Measurements from ENCODE around the gene TMEM86A.

Gene TMEM86A

DNA sequence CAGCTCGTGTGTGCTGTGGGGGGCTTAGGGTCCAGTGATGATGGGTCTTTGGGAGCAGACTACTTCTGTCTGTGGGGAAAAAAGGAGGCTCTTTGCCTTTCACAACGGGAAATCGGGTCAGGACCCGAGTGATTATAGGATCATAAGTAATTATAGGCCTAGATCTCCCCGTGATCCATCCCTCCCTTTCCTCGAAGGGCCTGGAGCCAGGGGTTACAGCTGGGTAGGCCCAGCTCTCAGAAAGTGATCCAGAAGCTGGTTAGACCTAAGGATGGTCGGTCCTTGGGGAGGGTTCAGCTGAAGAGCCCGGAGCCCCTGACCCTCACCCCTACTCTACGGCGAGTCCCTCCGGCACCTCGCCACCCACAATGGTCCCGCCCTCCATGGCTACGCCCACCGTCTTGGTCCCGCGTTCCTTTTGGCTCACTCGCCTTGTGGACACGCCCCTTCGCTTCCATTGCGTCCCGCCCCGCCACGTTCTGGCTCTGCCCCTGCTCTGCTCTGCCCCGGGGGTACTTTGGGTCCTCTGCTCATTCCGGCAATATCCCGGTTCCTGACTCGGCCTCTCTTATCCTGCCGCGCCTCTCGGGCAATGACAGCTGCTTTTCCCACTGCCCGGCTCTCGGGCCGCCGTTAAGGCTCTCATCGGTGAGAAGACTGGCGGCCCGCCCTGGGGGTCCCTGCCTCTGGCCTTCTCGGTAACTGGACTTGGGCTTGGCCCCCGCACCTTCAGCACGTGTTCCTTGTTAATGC lies 22.4 kb downstream of the TMEM86A start:
- peak overlapping the region; percentile 77 for H3K4me2 ChIP-seq
- H3K4me1 ChIP-seq (ENCODE audit: low read depth, poor library complexity, severe bottlenecking) = peaks cover 7% of the 10 kb centered on the region
- peak overlapping the region; percentile 42 for H3K4me3 ChIP-seq (IDR thresholded peaks at IDR 0.05; ENCODE audit: insufficient read depth, low read depth, low read length)
- TF ChIP-seq, protein P1, sequence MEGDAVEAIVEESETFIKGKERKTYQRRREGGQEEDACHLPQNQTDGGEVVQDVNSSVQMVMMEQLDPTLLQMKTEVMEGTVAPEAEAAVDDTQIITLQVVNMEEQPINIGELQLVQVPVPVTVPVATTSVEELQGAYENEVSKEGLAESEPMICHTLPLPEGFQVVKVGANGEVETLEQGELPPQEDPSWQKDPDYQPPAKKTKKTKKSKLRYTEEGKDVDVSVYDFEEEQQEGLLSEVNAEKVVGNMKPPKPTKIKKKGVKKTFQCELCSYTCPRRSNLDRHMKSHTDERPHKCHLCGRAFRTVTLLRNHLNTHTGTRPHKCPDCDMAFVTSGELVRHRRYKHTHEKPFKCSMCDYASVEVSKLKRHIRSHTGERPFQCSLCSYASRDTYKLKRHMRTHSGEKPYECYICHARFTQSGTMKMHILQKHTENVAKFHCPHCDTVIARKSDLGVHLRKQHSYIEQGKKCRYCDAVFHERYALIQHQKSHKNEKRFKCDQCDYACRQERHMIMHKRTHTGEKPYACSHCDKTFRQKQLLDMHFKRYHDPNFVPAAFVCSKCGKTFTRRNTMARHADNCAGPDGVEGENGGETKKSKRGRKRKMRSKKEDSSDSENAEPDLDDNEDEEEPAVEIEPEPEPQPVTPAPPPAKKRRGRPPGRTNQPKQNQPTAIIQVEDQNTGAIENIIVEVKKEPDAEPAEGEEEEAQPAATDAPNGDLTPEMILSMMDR (conservative IDR thresholded peaks at IDR 0.05; ENCODE audit: low read depth, low read length) = no peak
- H2AFZ ChIP-seq (ENCODE audit: low read depth) = peak overlapping the region; percentile 95
- H3K36me3 ChIP-seq (ENCODE audit: insufficient read depth) = no peaks in the 10 kb centered on the region
- H3K27me3 ChIP-seq (ENCODE audit: insufficient read depth, low read depth) = no peaks in the 10 kb centered on the region
- H3K79me2 ChIP-seq (ENCODE audit: insufficient read depth, low read depth) = no peaks in the 10 kb centered on the region
- H4K20me1 ChIP-seq (ENCODE audit: insufficient read depth) = no peaks in the 10 kb centered on the region
- H3K9ac ChIP-seq = peak overlapping the region; percentile 29; the same call in 1 of the 2 replicates
- H3K27ac ChIP-seq = no peak overlapping the region

DNA sequence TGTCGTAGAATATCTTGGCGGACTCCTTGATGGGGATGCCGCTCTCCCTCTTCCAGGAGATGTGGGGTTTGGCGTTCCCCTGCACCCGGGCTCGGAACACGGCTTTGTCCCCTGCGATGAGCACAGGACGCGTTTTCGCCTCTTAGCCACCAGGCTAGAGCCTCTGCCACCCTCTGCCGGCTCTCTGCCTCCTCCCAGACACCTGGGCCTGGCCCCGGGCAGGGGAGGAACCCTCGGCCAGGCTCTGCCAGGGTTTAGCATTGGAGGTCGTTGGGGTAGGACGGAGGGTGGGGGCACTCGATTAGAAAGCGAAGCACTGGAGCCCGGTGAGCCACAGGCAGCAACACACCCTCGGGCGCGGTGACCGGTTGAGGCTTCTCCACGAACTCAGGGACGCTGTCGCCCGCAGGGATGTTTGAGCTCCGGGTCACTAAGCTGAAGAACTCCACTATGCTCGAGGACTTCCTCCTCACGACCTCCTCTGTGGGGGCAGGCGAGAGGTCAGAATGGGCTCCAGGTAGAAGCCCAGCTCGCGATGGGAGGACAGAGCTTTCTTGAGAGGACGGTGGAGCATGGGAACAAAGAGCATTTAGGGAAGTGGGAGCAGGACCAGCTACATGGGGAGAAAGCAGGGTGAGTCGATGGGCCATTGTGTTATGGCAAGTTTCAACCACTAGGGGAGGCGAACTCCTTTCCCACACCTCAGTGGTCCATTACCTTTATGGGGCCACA lies 23.1 kb downstream of the TMEM86A start:
- Histone ChIP-seq H2AFZ (ENCODE audit: low read depth) (peak overlapping the region; percentile 95), H3K4me3 (IDR thresholded peaks at IDR 0.05; ENCODE audit: insufficient read depth, low read depth, low read length) (peak overlapping the region; percentile 42), H3K4me1 (ENCODE audit: low read depth, poor library complexity, severe bottlenecking) (peaks cover 7% of the 10 kb centered on the region), H3K9ac (peak overlapping the region; percentile 29; the same call in 1 of the 2 replicates), H3K79me2 (ENCODE audit: insufficient read depth, low read depth) (no peaks in the 10 kb centered on the region), H3K36me3 (ENCODE audit: insufficient read depth) (no peaks in the 10 kb centered on the region), H3K27ac (no peak overlapping the region), H3K4me2 (peak overlapping the region; percentile 77), H3K27me3 (ENCODE audit: insufficient read depth, low read depth) (no peaks in the 10 kb centered on the region), H4K20me1 (ENCODE audit: insufficient read depth) (no peaks in the 10 kb centered on the region)
- TF ChIP-seq, protein P1 (conservative IDR thresholded peaks at IDR 0.05; ENCODE audit: low read depth, low read length) = peak; percentile 93

DNA sequence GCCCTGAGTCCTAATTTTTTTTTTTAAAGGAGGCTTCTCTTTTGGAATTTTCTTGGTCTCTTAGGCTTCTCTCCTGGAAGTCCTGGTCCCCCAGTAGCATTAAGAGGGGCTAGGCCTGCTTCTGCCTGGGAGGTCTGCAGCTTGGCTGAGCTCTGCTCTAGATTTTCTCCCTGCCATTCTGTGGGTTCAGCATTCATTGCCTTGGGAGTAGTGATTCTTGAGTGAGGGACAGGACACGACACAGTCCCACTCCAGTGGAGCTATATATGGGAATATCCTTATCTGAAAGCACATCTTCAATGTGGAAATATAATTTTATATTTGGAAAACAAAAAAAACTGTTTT lies 23.7 kb downstream of the TMEM86A start:
- no peaks in the 10 kb centered on the region for H3K36me3 ChIP-seq (ENCODE audit: insufficient read depth)
- no peak overlapping the region for H3K9ac ChIP-seq
- peak overlapping the region; percentile 95 for H2AFZ ChIP-seq (ENCODE audit: low read depth)
- peak overlapping the region; percentile 77 for H3K4me2 ChIP-seq
- no peak overlapping the region for H3K27ac ChIP-seq
- no peaks in the 10 kb centered on the region for H4K20me1 ChIP-seq (ENCODE audit: insufficient read depth)
- no peak overlapping the region for H3K4me3 ChIP-seq (IDR thresholded peaks at IDR 0.05; ENCODE audit: insufficient read depth, low read depth, low read length)
- TF ChIP-seq, protein P1 (conservative IDR thresholded peaks at IDR 0.05; ENCODE audit: low read depth, low read length) = peak; percentile 66
- no peaks in the 10 kb centered on the region for H3K79me2 ChIP-seq (ENCODE audit: insufficient read depth, low read depth)
- no peaks in the 10 kb centered on the region for H3K27me3 ChIP-seq (ENCODE audit: insufficient read depth, low read depth)
- H3K4me1 ChIP-seq (ENCODE audit: low read depth, poor library complexity, severe bottlenecking) = peaks cover 7% of the 10 kb centered on the region

DNA sequence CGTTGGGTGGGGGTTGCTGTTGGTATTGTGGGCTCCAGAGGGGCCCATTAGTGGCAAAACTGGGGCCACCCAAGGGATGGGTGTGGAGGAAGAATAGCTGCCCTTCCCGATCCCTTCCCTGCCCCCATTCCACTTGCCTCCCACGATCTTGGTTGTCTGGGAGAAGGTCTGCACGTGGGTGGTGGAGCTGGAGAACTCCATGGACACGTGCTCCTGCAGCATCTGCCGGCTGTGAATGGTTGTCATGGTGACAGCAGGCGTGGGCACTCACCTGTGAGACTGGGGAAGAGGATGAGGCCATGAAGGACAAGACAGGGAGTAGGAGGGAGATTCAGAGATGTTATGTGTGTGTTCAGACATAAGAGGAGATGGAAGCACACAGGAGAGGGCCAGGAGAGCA lies 25.4 kb downstream of the TMEM86A start:
- Histone ChIP-seq H3K4me2 (no peak overlapping the region), H3K4me3 (IDR thresholded peaks at IDR 0.05; ENCODE audit: insufficient read depth, low read depth, low read length) (no peak overlapping the region), H3K27ac (no peak overlapping the region), H3K9ac (no peak overlapping the region), H4K20me1 (ENCODE audit: insufficient read depth) (no peaks in the 10 kb centered on the region), H2AFZ (ENCODE audit: low read depth) (no peak overlapping the region), H3K79me2 (ENCODE audit: insufficient read depth, low read depth) (no peaks in the 10 kb centered on the region), H3K27me3 (ENCODE audit: insufficient read depth, low read depth) (no peaks in the 10 kb centered on the region), H3K36me3 (ENCODE audit: insufficient read depth) (no peaks in the 10 kb centered on the region), H3K4me1 (ENCODE audit: low read depth, poor library complexity, severe bottlenecking) (peaks cover 7% of the 10 kb centered on the region)
- TF ChIP-seq, protein P1 (conservative IDR thresholded peaks at IDR 0.05; ENCODE audit: low read depth, low read length) = no peak
